Right ventricle myocardium inferior (tissue), 1 donor: Measurements from ENCODE around the gene GFER. TPM values are rescaled to one million over a fixed set of nuclear protein-coding genes. Genes with fewer than 3 reads are reported as not detected.

ENCODE experiments used
- ATAC-seq: fragments of 200-7000 bp; cut with Tn5 transposase; one replicate; pipeline ENCODE4 v1.9.1; 2020; ENCODE audit warnings: mild to moderate bottlenecking, moderate library complexity
- DNase-seq: peaks from one replicate; pipeline ENCODE4 v3.0.0; 2021; ENCODE audit errors: missing footprints
- intact Hi-C: fragments of 100-400 bp; cut with DNase I; formaldehyde crosslinking; loops from one replicate; pipeline ENCODE4 v1.11.0; 2022
- total RNA-seq: library from RNA; stranded (reverse); fragmentation: NEBNext Ultra II Directional; extraction: Animal tissue kit (Norgen Biotek cat#: 25700); gene quantifications from one replicate; pipeline ENCODE4 v1.2.1, GENCODE V29; 2021
- donor health status: DM: no; HTN: yes; CAD: no; lungs with severe emphysema.

Gene GFER
- total RNA-seq, 1 donor from 2014 or later = 25.8 TPM

- intact Hi-C loops = no loop called here
- no peak for ATAC-seq
These were observed 926 bp upstream of the GFER start for GRCh38 chr16:1982991-1983543.

GRCh38 chr16:1984347-1985225 lies 593 bp downstream of the GFER start:
- no peak for ATAC-seq
- no peak for DNase-seq
- intact Hi-C loops = no loop called here

More at GRCh38 chr16:1982991-1983543, 926 bp upstream of the GFER start:
- DNase-seq = no peak

- intact Hi-C loops = no loop called here
- no peak for ATAC-seq
- DNase-seq = no peak
These were observed 1.6 kb downstream of the GFER start for GRCh38 chr16:1985466-1986150.

GRCh38 chr16:1987198-1987597 lies 3.2 kb downstream of the GFER start:
- ATAC-seq = no peak
- intact Hi-C loops = no loop called here

GRCh38 chr16:1989209-1990100 lies 5.5 kb downstream of the GFER start, which contains the start of gene SYNGR3:
SYNGR3 (plus strand) TSS chr16:1989970; CDS start chr16:1990103, 133 bp downstream.
- DNase-seq (peak; percentile 56), ATAC-seq (no peak)
- intact Hi-C loops = no loop called here

More at GRCh38 chr16:1987198-1987597, 3.2 kb downstream of the GFER start:
- peak; percentile 56 for DNase-seq

GRCh38 chr16:1990101-1990350 lies 6.0 kb downstream of the GFER start:
- DNase-seq (no peak), ATAC-seq (no peak)
- intact Hi-C loops = no loop called here

GRCh38 chr16:1990351-1991134 lies 6.5 kb downstream of the GFER start:
- DNase-seq = peak; percentile 59
- intact Hi-C loops = no loop called here
- no peak for ATAC-seq

GRCh38 chr16:1991135-1991551 lies 7.2 kb downstream of the GFER start:
- DNase-seq (peak; percentile 46), ATAC-seq (no peak)
- intact Hi-C loops = no loop called here

GRCh38 chr16:1991588-1991947 lies 7.6 kb downstream of the GFER start:
- ATAC-seq (no peak), DNase-seq (no peak)
- intact Hi-C loops = no loop called here

GRCh38 chr16:1991948-1992703 lies 8.1 kb downstream of the GFER start:
- peak; percentile 92 for ATAC-seq

GRCh38 chr16:1992704-1993317 lies 8.8 kb downstream of the GFER start:
- DNase-seq (no peak), ATAC-seq (no peak)
- intact Hi-C loops = no loop called here

More at GRCh38 chr16:1991948-1992703, 8.1 kb downstream of the GFER start:
- DNase-seq = peak; percentile 98
- intact Hi-C loops = no loop called here

GRCh38 chr16:1993731-1994131 lies 9.7 kb downstream of the GFER start:
- ATAC-seq = no peak
- intact Hi-C loops = no loop called here
- no peak for DNase-seq

- ATAC-seq (peak; percentile 14), DNase-seq (no peak)
- intact Hi-C loops = no loop called here
These were observed 13.7 kb downstream of the GFER start for GRCh38 chr16:1997494-1998359.

GRCh38 chr16:1998360-1998835 lies 14.4 kb downstream of the GFER start:
- ATAC-seq = no peak
- intact Hi-C loops = no loop called here
- no peak for DNase-seq

GRCh38 chr16:1998852-1999801 lies 15.1 kb downstream of the GFER start:
- no peak for DNase-seq

More at GRCh38 chr16:1998852-1999801, 15.1 kb downstream of the GFER start:
- ATAC-seq = no peak
- intact Hi-C loops = no loop called here
